Suppressor macrophage treated with lipopolysaccharide for 4 hours (primary cell): Measurements from ENCODE around the gene SMARCA4.

Source experiments
- DNase-seq: peaks from one replicate; pipeline ENCODE4 v3.0.0-alpha.2; 2020

The SMARCA4 gene

GRCh38 chr19:11017275-11018035 is 56.6 kb downstream of the SMARCA4 start:
- no peak for DNase-seq

GRCh38 chr19:11018179-11018578 is 57.3 kb downstream of the SMARCA4 start:
- no peak for DNase-seq

DNA sequence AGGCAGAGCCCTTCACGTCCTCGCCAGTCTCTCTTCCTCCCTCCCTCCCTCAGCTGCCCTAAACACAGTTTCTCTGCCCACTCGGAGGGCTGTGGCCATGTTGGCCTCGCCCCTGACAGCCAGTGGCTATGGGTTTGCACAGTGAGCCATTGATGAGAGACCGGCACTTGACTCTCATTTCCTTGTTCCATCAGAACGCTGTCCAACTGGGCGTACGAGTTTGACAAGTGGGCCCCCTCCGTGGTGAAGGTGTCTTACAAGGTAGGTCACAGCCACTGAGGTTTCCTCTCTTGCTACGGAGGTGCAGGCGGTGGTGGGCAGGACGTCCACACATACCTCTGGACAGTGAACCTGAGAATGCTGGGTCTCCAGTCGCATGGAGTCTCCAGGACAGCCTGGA is 57.9 kb downstream of the SMARCA4 start:
- no peak for DNase-seq

DNA sequence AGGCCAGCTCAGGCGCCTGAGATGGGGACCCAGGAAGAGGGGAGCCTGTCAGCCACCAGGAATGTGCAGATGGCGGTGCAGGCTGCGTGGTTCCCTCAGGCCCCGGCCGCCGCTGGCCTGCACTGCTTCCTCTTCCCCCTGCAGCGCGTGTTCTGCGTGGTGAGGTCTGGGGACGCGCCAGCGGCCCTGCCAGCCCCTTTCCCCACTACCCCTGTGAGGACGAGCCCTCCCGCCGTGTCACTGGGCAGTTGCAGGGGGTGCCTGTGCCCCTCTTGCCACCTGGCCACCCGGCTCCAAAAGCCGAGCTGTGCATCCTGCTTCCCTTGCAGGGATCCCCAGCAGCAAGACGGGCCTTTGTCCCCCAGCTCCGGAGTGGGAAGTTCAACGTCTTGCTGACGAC is 58.4 kb downstream of the SMARCA4 start:
- DNase-seq = no peak

DNA sequence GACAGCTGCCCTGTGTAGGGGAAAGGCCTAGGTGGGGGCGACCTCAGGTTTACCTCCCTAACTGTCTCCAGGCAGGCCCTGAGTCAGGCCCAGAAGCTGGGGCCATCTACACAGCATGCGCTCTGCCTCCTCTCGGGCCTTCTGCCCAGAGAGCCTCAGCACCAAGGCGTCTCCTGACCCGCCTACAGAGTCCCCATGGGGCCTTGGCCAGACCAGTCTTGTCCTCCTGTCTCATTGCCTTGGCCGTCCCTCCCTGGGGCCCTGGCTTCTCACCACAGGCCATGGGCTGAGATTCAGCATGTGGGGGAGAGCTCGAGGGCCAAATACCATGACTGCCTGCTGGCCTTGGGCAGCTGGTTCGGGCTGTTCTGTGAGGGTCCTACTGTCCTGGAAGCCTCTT is 59.0 kb downstream of the SMARCA4 start:
- no peak for DNase-seq

- DNase-seq = no peak
Observed at GRCh38 chr19:11020423-11020822, 59.6 kb downstream of the SMARCA4 start.

DNA sequence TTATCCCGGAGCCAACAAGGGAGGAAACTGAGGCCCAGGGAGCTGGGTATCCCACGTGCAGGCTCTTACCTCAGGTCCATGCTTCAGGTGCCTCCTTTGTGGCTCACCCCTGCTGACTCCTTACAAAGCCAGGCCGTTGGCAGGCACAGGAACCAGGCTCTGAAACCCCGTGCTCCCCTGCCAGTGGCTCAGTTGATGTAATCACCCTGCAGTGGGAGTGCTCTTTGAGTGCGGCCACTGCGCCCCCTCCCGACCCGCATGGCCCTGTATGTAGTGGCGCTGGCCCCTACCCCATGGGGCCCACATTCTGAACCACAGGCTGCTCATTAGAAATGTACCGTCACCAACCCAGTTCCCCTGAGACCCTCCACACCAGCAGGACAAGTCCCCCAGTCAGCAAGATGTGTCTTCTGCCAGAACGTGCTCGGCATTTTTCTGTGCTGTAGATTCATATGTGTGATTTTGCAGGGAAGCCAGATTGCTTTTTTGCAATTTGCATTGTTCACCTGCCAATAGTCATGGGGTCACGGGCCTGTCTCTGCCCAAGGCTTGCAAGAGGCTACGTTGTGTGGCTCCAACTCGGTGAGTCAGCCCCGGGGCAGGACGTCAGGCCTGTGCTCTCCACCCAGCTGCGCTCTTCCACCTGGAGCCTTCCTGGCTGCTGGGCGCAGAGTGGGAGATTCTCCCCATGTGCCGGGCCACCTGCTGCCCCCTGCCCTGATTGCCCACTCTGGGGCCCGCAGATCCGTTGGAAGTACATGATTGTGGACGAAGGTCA is 60.3 kb downstream of the SMARCA4 start:
- no peak for DNase-seq

DNA sequence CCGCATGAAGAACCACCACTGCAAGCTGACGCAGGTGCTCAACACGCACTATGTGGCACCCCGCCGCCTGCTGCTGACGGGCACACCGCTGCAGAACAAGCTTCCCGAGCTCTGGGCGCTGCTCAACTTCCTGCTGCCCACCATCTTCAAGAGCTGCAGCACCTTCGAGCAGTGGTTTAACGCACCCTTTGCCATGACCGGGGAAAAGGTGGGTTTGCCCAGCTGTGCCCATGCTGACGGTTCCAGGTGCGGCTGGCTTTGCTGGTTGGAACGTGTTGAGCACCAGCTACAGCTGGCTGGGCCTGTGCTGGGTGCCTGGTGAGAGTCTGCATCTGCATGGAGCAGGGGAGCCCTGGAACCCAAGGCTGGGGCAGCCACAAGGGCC is 60.9 kb downstream of the SMARCA4 start:
- DNase-seq = no peak

DNA sequence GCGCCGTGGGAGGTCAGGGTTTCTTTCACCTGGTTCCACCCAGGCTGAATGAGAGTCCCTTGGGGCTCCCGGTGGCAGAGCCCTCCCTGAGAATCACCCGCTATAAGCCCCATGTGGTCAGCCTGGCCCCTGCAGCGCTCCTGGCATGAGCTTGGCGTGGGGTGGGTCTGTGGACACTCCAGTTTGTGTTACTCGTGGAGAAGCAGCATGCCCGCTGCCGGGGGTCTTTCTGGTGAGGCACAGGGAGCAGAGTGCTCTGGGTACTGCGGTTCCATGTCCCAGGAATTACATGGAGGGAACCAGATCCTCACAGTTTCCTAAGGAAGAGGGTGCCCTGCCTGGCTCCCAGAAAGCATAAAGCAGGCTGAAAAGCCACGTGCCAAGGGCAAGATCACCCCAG is 62.2 kb downstream of the SMARCA4 start:
- no peak for DNase-seq

DNA sequence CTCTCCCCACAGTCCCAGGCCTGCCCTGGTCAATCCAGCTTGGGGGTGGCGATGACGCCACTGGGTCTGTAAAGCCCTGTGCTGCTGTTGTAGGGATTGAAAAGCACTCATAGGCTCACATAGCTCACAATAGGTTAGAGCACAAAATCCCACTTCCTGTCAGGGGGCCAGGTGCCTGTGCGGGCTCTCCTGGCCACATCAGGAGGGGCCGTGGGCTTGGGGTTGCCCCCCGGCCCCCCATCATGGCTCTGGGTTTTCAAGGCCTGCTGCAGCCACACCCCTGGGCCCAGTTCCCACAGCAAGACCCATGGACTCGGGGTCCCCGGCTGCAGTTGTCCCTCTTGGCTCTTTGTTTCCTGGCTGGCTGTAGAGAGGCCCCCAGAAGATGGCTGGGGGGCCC is 62.9 kb downstream of the SMARCA4 start:
- DNase-seq = no peak

- no peak for DNase-seq
Observed at GRCh38 chr19:11024259-11024658, 63.4 kb downstream of the SMARCA4 start.

GRCh38 chr19:11025006-11025405 is 64.2 kb downstream of the SMARCA4 start:
- no peak for DNase-seq

DNA sequence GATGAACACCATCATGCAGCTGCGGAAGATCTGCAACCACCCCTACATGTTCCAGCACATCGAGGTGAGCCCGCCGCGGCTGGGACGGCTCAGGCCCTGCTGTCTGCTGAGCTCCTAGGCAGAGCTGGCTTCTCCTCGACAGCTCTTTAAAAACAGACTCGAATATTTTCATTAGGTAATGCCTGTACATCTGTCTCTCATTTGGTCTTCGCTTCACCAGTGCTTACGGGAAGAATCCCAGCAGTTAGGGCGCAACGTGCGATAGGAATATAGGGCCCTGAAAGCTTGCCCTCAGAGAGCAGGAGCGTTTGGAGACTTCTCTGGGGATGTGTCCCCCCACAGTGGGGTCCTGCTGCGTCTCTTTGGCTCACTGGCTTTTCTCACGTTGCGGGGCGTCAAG is 64.6 kb downstream of the SMARCA4 start:
- DNase-seq = no peak

DNA sequence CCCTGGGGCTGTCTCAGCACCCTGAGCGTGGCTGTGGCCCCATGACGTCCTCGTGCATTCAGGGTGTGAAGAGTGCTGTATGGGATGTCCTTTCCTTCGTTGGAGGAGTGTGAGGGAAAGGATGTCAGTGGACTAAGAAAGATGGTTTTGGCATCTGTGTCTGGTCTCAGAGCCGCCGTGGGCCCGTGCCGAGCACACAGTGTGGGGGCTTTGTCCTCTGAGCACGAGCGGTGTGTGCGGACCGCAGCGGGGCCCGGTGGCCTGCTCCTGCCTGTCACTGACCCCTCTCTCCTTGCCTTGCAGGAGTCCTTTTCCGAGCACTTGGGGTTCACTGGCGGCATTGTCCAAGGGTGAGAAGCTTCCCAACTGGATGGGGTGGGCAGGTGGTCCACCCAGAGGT is 65.2 kb downstream of the SMARCA4 start:
- no peak for DNase-seq

DNA sequence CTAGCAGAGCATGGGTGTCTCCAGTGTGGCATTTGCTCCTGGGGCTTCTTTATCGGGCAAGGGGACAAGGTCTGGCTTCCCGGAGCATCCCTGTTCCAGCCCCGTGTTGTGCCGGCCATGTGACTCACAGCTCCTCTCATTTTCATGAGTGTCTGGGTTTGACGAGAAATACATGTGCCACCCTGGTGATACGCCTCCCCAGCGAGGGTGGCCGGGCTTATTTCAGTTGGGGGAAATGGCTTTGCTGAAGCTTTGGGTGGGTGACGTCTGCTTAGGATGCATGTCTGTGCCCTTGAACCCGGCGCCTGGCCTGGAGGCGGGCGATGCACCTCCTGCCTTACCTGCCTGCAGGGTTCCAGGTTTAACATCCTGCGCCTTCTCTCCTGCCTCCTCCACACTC is 66.6 kb downstream of the SMARCA4 start:
- DNase-seq = no peak

GRCh38 chr19:11028146-11028545 is 67.3 kb downstream of the SMARCA4 start:
- DNase-seq = no peak

DNA sequence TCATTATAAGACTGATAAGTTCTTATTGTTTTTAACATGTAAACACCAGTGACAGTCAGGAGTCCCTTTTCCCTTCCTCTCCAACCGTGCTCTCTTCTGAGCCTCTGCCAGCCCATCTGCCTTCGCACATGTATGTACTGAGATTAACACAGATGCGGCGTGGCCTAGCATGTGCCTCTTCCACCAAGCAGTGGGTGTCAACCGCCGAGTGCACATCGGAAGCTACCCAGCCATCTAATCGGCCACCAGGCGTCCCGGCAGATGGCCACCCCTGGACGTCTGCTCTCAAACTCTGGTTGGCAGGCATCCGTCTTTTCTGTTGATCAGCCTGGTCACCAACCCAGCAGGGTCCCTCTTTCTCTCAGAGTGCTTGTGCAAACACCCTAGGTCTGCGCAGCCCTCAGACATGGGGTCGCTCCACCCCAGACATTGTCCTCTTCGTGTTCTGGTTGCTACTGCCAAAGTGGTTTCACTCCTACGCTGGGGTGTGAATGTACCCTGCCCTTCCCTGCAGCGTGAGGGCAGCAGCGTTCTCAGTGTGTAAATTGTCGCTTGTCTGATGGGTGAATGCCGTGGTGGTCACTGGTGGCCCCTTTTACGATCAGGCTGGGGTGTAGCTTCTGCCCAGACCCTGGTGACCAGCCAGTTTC is 70.7 kb downstream of the SMARCA4 start:
- no peak for DNase-seq

DNA sequence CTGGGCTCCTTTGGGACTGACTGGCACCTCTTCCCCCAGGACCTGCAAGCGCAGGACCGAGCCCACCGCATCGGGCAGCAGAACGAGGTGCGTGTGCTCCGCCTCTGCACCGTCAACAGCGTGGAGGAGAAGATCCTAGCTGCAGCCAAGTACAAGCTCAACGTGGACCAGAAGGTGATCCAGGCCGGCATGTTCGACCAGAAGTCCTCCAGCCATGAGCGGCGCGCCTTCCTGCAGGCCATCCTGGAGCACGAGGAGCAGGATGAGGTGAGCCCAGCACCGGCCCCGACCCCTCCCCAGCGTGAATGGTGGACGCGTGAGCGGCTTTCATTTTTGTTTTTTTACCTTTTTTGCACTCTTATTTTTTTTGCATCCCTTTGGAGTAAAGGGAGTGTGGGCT is 72.4 kb downstream of the SMARCA4 start:
- no peak for DNase-seq

GRCh38 chr19:11033763-11034162 is 72.9 kb downstream of the SMARCA4 start:
- DNase-seq = no peak

DNA sequence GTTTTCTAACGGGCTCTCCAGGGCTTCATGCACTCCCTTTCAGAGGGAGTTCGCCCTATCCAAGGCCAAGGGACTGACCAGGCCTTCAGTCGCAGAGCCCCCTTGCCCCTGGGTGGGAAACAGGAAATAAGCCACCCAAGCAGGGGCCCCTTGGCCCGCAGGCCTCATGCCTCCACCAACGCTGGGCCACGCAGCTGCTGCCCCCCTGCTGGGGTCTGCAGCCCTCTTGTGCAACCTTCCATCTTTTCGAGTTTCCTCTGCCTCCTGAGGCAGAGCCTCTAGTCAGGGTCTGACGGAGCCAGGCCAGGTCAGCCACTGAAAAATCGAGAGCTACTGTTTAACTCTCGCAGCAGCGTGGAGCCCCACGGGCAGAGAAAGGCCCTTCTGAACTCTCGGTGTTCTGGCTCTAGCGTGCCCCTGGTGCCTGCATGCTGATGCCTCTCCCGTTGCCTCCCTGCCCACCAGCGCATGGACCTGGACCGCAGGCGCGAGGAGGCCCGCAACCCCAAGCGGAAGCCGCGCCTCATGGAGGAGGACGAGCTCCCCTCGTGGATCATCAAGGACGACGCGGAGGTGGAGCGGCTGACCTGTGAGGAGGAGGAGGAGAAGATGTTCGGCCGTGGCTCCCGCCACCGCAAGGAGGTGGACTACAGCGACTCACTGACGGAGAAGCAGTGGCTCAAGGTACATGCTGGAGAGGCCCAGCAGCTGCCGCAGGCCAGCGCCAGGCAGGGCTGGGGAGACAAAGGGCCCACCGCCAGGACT is 73.8 kb downstream of the SMARCA4 start:
- DNase-seq = no peak

- DNase-seq = peak; percentile 89
Observed at GRCh38 chr19:11035441-11036377, 74.9 kb downstream of the SMARCA4 start.

DNA sequence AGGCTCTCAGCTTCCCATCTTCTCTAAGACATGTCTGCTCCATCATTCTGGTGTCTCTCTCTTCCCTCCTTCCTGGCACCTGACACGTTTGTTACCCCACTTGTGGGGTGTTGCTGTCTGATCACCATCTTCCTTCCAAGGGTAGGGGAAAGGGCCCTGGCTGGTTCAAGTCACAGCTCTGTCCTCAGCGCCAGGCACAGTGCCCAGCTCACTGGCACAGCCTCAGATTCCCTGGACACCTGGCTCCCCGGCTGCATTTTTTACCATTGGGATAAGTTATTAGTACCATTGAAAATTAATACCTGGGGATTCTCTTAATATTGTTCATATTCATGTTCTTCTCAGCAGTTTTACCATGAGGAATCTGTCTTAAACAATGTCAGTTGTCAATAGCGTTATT is 77.7 kb downstream of the SMARCA4 start:
- no peak for DNase-seq
